A673 (cell line): ENCODE results near the gene FAM89B. TPM values are rescaled to one million over a fixed set of nuclear protein-coding genes. Genes with fewer than 3 reads are reported as not detected.

Experiments used
- BruUV-seq: library from RNA; stranded (reverse); fragments of 400-500 nt; replicated peaks from 2 replicates; lab custom pipeline; 2021; lab: Mats Ljungman, UMichigan
- CTCF ChIA-PET: fragments of 300-600 bp; sonication (Branson Sonifier 250); formaldehyde crosslinking; loops from one replicate; lab custom pipeline; 2022; ENCODE audit warnings: antibody characterized with exemption; lab: Charles Lee
- POLR2A ChIA-PET: fragments of 300-600 bp; sonication (Branson Sonifier 250); formaldehyde crosslinking; loops from one replicate; lab custom pipeline; 2022; ENCODE audit warnings: antibody characterized with exemption; ENCODE audit not compliant: low non-redundant PET; lab: Charles Lee
- DNase-seq: peaks from one replicate; pipeline ENCODE4 v3.0.0-alpha.2; 2015; ENCODE audit warnings: low spot score
- H3K27ac ChIP-seq: fragments of 200-600 bp; sonication (generic); 2 replicates; pipeline ENCODE4 v1.5.1; 2016; ENCODE audit warnings: mixed run types, low read depth, mild to moderate bottlenecking, mixed read lengths, antibody characterized with exemption, low read length; ENCODE audit not compliant: poor library complexity, severe bottlenecking
- H3K27me3 ChIP-seq: fragments of 200-600 bp; sonication (generic); replicated peaks from 2 replicates; pipeline ENCODE4 v1.6.1; 2017; ENCODE audit warnings: mixed run types, low read depth, mild to moderate bottlenecking, mixed read lengths, antibody characterized with exemption, low read length; ENCODE audit not compliant: insufficient read depth, poor library complexity
- H3K36me3 ChIP-seq: fragments of 200-600 bp; sonication (generic); 2 replicates; pipeline ENCODE4 v1.6.1; 2016; ENCODE audit warnings: mixed run types, mild to moderate bottlenecking, mixed read lengths, antibody characterized with exemption, low read length; ENCODE audit not compliant: insufficient read depth, poor library complexity, severe bottlenecking
- H3K4me1 ChIP-seq: fragments of 200-600 bp; sonication (generic); 2 replicates; pipeline ENCODE4 v1.6.1; 2017; ENCODE audit warnings: mixed run types, mild to moderate bottlenecking, mixed read lengths, antibody characterized with exemption, low read length; ENCODE audit not compliant: insufficient read depth, poor library complexity, severe bottlenecking
- H3K4me3 ChIP-seq: fragments of 200-600 bp; sonication (generic); 2 replicates; pipeline ENCODE4 v1.5.1; 2016; ENCODE audit warnings: low read depth, mixed run types, mild to moderate bottlenecking, mixed read lengths, low read length; ENCODE audit not compliant: poor library complexity, severe bottlenecking
- H3K9me3 ChIP-seq: fragments of 200-600 bp; sonication (generic); 2 replicates; pipeline ENCODE4 v1.6.1; 2016; ENCODE audit warnings: mixed run types, low read depth, mild to moderate bottlenecking, mixed read lengths, antibody characterized with exemption, low read length; ENCODE audit not compliant: poor library complexity, severe bottlenecking
- CTCF ChIP-seq: fragments of 300-800, 200-600 bp; sonication (generic); conservative IDR thresholded peaks from 2 replicates; pipeline ENCODE4 v1.5.1; 2017; ENCODE audit warnings: low read depth, mild to moderate bottlenecking, antibody characterized with exemption, low read length, moderate library complexity, mixed read lengths
- EZH2 ChIP-seq: fragments of 200-600 bp; sonication (generic); IDR thresholded peaks from 2 replicates; pipeline ENCODE4 v1.6.1; 2017; ENCODE audit warnings: borderline replicate concordance, low read depth, mild to moderate bottlenecking, mixed read lengths, antibody characterized with exemption, low read length; ENCODE audit not compliant: poor library complexity, severe bottlenecking
- intact Hi-C: fragments of 100-400 bp; cut with micrococcal nuclease; formaldehyde crosslinking; loops from one replicate; pipeline ENCODE4 v1.10.0; 2022; ENCODE audit not compliant: unreplicated experiment
- total RNA-seq: library from RNA; stranded (reverse); gene quantifications from 2 replicates; pipeline ENCODE4 v1.2.3, GENCODE V29; 2021

FAM89B gene
- total RNA-seq, 1 experiment from 2014 or later = 88.3 TPM

- ChIA-PET CTCF (interaction anchor here (1.2 kb wide), 1 partner anchor 18 kb away, joined by 5 read pairs; no protein-coding TSS in a partner anchor), POLR2A (interaction anchor here (0.9 kb wide), 1 partner anchor 55 kb away, joined by 3 read pairs; no protein-coding TSS in a partner anchor)
- Histone ChIP-seq H3K9me3 (no peaks in the 10 kb centered on the region), H3K27ac (peak overlapping the region; percentile 87), H3K4me3 (peak overlapping the region; percentile 59), H3K4me1 (peaks cover 41% of the 10 kb centered on the region), H3K36me3 (no peaks in the 10 kb centered on the region), H3K27me3 (no peaks in the 10 kb centered on the region)
- intact Hi-C loops = no loop called here
- no TSS peak for BruUV-seq
- DNase-seq = peak; percentile 88
- TF ChIP-seq EZH2 = no peak
- TF ChIP-seq CTCF = no peak
These were observed 13.3 kb upstream of the FAM89B start for GRCh38 chr11:65558930-65559509.

- BruUV-seq = no TSS peak
- Histone ChIP-seq H3K27me3 (no peaks in the 10 kb centered on the region), H3K4me3 (peak overlapping the region; percentile 59), H3K27ac (peak overlapping the region; percentile 87), H3K4me1 (peaks cover 41% of the 10 kb centered on the region), H3K36me3 (no peaks in the 10 kb centered on the region), H3K9me3 (no peaks in the 10 kb centered on the region)
- TF ChIP-seq EZH2 = no peak
- no peak for TF ChIP-seq CTCF
- POLR2A ChIA-PET = interaction anchor here (0.7 to 0.9 kb wide), 2 partner anchors 32 to 55 kb away, joined by 3 to 4 read pairs; no protein-coding TSS in a partner anchor
- intact Hi-C loops = no loop called here
- CTCF ChIA-PET = interaction anchor here (0.8 kb wide), 1 partner anchor 11 kb away, joined by 3 read pairs; the partner anchor contains the start of gene ZNRD2
- no peak for DNase-seq
These were observed 12.8 kb upstream of the FAM89B start for GRCh38 chr11:65559535-65559934.

GRCh38 chr11:65559951-65560537 is 12.3 kb upstream of the FAM89B start:
- Histone ChIP-seq H3K4me1 (peaks cover 41% of the 10 kb centered on the region), H3K27me3 (no peaks in the 10 kb centered on the region), H3K4me3 (no peak overlapping the region), H3K9me3 (no peaks in the 10 kb centered on the region), H3K36me3 (no peaks in the 10 kb centered on the region), H3K27ac (peak overlapping the region; percentile 87)
- intact Hi-C loops = no loop called here
- CTCF ChIA-PET = interaction anchor here (0.8 kb wide), 1 partner anchor 10 kb away, joined by 3 read pairs; the partner anchor contains the start of gene ZNRD2
- DNase-seq = peak; percentile 73
- no peak for TF ChIP-seq EZH2
- TF ChIP-seq CTCF = no peak
- no TSS peak for BruUV-seq
- POLR2A ChIA-PET = interaction anchor here (0.7 to 0.9 kb wide), 2 partner anchors 31 to 56 kb away, joined by 3 to 4 read pairs; no protein-coding TSS in a partner anchor
